Measurements from ENCODE around the gene RBM4. TPM values are rescaled to one million over a fixed set of nuclear protein-coding genes. Genes with fewer than 3 reads are reported as not detected.
A peak's percentile ranks its signal among the peaks of the same experiment; 100 is the strongest.
"Not testable (repeated sequence)": the region's sequence is repeated elsewhere in the genome, so short reads cannot be mapped to it uniquely, and the experiment has no call there.

Gene RBM4
- total RNA-seq = 107 TPM
- long read RNA-seq, transcript RBM4-203 (3 exons, 921 nt) = minor isoform, 9 of 76 reads
- long read RNA-seq, transcript RBM4-201 (4 exons, 1,694 nt) = major isoform, 41 of 76 reads
- long read RNA-seq, transcript RBM4-211 (3 exons, 1,011 nt) = minor isoform, 5 of 76 reads
- long read RNA-seq, transcript RBM4-204 (4 exons, 1,763 nt) = minor isoform, 7 of 76 reads
- long read RNA-seq, partial matches to known transcripts = 3 of 76 reads
- long read RNA-seq, other reads (novel, unspliced or antisense) = 7 of 76 reads

GRCh38 chr11:66638177-66639065 lies at the start of gene RBM4:
TSS of gene RBM4 (plus strand) at chr11:66638703. CDS start at chr11:66639712, 1,009 bp downstream.
- Histone ChIP-seq H3K27me3 (ENCODE audit: low read depth) (no peaks in the 10 kb centered on the region), H3K36me3 (peaks cover 40% of the 10 kb centered on the region), H3K27ac (peak within 1 kb of the TSS; percentile 86), H3K9me3 (no peaks in the 10 kb centered on the region), H3K4me3 (peak within 1 kb of the TSS; percentile 71), H3K4me1 (peaks cover 52% of the 10 kb centered on the region)
- peak; percentile 99 for ATAC-seq
- intact Hi-C loops (cut with DNase I) = no loop called here
- DNase-seq = peak; percentile 97
- TF ChIP-seq CTCF (IDR thresholded peaks at IDR 0.05) = no peak

GRCh38 chr11:66589315-66589714 lies 49.2 kb upstream of the RBM4 start:
- peaks cover 17% of the 10 kb centered on the region for H3K4me1 ChIP-seq
- H3K9me3 ChIP-seq; H3K4me3 ChIP-seq; H3K27ac ChIP-seq; H3K36me3 ChIP-seq; H3K27me3 ChIP-seq (ENCODE audit: low read depth); intact Hi-C loops (cut with DNase I); DNase-seq; ATAC-seq: not testable (repeated sequence)

GRCh38 chr11:66589996-66590675 lies 48.4 kb upstream of the RBM4 start:
- ATAC-seq (no peak), DNase-seq (no peak)
- no peaks in the 10 kb centered on the region for H3K36me3 ChIP-seq
- H3K4me3 ChIP-seq = no peak overlapping the region
- no peaks in the 10 kb centered on the region for H3K27me3 ChIP-seq (ENCODE audit: low read depth)
- intact Hi-C loops (cut with DNase I) = no loop called here
- peaks cover 24% of the 10 kb centered on the region for H3K4me1 ChIP-seq
- no peak overlapping the region for H3K27ac ChIP-seq
- no peak for TF ChIP-seq CTCF (IDR thresholded peaks at IDR 0.05)
- H3K9me3 ChIP-seq = no peaks in the 10 kb centered on the region

- ATAC-seq (no peak), DNase-seq (no peak)
- Histone ChIP-seq H3K27me3 (ENCODE audit: low read depth) (no peaks in the 10 kb centered on the region), H3K4me1 (peaks cover 32% of the 10 kb centered on the region), H3K4me3 (no peak overlapping the region), H3K36me3 (no peaks in the 10 kb centered on the region), H3K27ac (no peak overlapping the region), H3K9me3 (no peaks in the 10 kb centered on the region)
- no peak for TF ChIP-seq CTCF (IDR thresholded peaks at IDR 0.05)
- intact Hi-C loops (cut with DNase I) = no loop called here
These were observed 47.3 kb upstream of the RBM4 start for GRCh38 chr11:66591175-66591574.

GRCh38 chr11:66592457-66593302 lies 45.8 kb upstream of the RBM4 start, which contains the start of the genes CCDC87 and CCS:
TSS of gene CCDC87 (minus strand) at chr11:66593063. CDS start at chr11:66593015, 48 bp downstream.
TSS of gene CCS (plus strand) at chr11:66593185. CDS start at chr11:66593262, 77 bp downstream.
- H3K27ac ChIP-seq = peak within 1 kb of the TSS; percentile 73
- peak; percentile 72 for TF ChIP-seq CTCF (IDR thresholded peaks at IDR 0.05)
- peak within 1 kb of the TSS; percentile 67 for H3K4me3 ChIP-seq
- H3K4me1 ChIP-seq = peaks cover 33% of the 10 kb centered on the region
- peak; percentile 98 to 99 for ATAC-seq
- H3K9me3 ChIP-seq = no peaks in the 10 kb centered on the region
- intact Hi-C loops (cut with DNase I) = no loop called here
- H3K36me3 ChIP-seq = no peaks in the 10 kb centered on the region
- H3K27me3 ChIP-seq (ENCODE audit: low read depth) = no peaks in the 10 kb centered on the region
- DNase-seq = peak; percentile 100

All from lower lobe of right lung (tissue), 2 donors.